Measurements from ENCODE around the gene PDE3A.
"Not testable (repeated sequence)": the region's sequence is repeated elsewhere in the genome, so short reads cannot be mapped to it uniquely, and the experiment has no call there.

The PDE3A gene

GRCh38 chr12:20505056-20505455 lies 136.7 kb downstream of the PDE3A start:
- no peak for DNase-seq

- DNase-seq = no peak
Observed at GRCh38 chr12:20507056-20507455, 138.7 kb downstream of the PDE3A start.

- DNase-seq = no peak
Observed at GRCh38 chr12:20507711-20508110, 139.4 kb downstream of the PDE3A start.

- no peak for DNase-seq
Observed at GRCh38 chr12:20508359-20508758, 140.0 kb downstream of the PDE3A start.

GRCh38 chr12:20508962-20509361 lies 140.6 kb downstream of the PDE3A start:
- DNase-seq = no peak

- DNase-seq = no peak
Observed at GRCh38 chr12:20510811-20511210, 142.5 kb downstream of the PDE3A start.

- no peak for DNase-seq
Observed at GRCh38 chr12:20513189-20513588, 144.9 kb downstream of the PDE3A start.

GRCh38 chr12:20514598-20514997 lies 146.3 kb downstream of the PDE3A start:
- DNase-seq = no peak

GRCh38 chr12:20520532-20520931 lies 152.2 kb downstream of the PDE3A start:
- DNase-seq = peak; percentile 12

- no peak for DNase-seq
Observed at GRCh38 chr12:20523658-20524057, 155.3 kb downstream of the PDE3A start.

- DNase-seq = no peak
Observed at GRCh38 chr12:20524113-20524512, 155.8 kb downstream of the PDE3A start.

- DNase-seq = no peak
Observed at GRCh38 chr12:20525064-20525610, 156.8 kb downstream of the PDE3A start.

- no peak for DNase-seq
Observed at GRCh38 chr12:20527417-20528163, 159.3 kb downstream of the PDE3A start.

- no peak for DNase-seq
Observed at GRCh38 chr12:20528208-20528607, 159.9 kb downstream of the PDE3A start.

GRCh38 chr12:20546267-20546666 lies 177.9 kb downstream of the PDE3A start:
- no peak for DNase-seq

GRCh38 chr12:20547816-20548575 lies 179.7 kb downstream of the PDE3A start:
- DNase-seq = no peak

GRCh38 chr12:20548611-20549010 lies 180.3 kb downstream of the PDE3A start:
- no peak for DNase-seq

- DNase-seq = peak; percentile 17
Observed at GRCh38 chr12:20549108-20549719, 180.9 kb downstream of the PDE3A start.

- DNase-seq = not testable (repeated sequence)
Observed at GRCh38 chr12:20551742-20552442, 183.6 kb downstream of the PDE3A start.

GRCh38 chr12:20552586-20552985 lies 184.2 kb downstream of the PDE3A start:
- not testable (repeated sequence) for DNase-seq

GRCh38 chr12:20555015-20555414 lies 186.7 kb downstream of the PDE3A start:
- DNase-seq = no peak

GRCh38 chr12:20555771-20556170 lies 187.4 kb downstream of the PDE3A start:
- DNase-seq = no peak

GRCh38 chr12:20557096-20557495 lies 188.8 kb downstream of the PDE3A start:
- no peak for DNase-seq

Data from NCI-H1694 treated with DMSO at 0.1 percent for 48 hours (cell line).